GM12878 (cell line): ENCODE results near the gene PPT2. TPM values are rescaled to one million over a fixed set of nuclear protein-coding genes. Genes with fewer than 3 reads are reported as not detected.

Experiments
- BACH1 ChIP-seq: fragments of 450-650 bp; IDR thresholded peaks from 2 replicates; pipeline ENCODE4 v1.6.1; 2017; ENCODE audit warnings: mild to moderate bottlenecking, borderline replicate concordance
- BCL3 ChIP-seq: IDR thresholded peaks from 2 replicates; pipeline ENCODE4 v1.6.1; 2011; ENCODE audit warnings: borderline replicate concordance, low read depth, mild to moderate bottlenecking, moderate library complexity, low read length; ENCODE audit not compliant: insufficient read depth, poor library complexity, severe bottlenecking
- EZH2 ChIP-seq: IDR thresholded peaks from 2 replicates; pipeline ENCODE4 v1.6.1; 2012; ENCODE audit warnings: low read depth, mild to moderate bottlenecking, control low read depth, inconsistent platforms, low read length, borderline replicate concordance; ENCODE audit not compliant: control insufficient read depth
- HCFC1 ChIP-seq: fragments of 150-350 bp; IDR thresholded peaks from 2 replicates; pipeline ENCODE4 v1.6.1; 2014; ENCODE audit warnings: low read length
- IRF3 ChIP-seq: fragments of 450-650 bp; IDR thresholded peaks from 2 replicates; pipeline ENCODE4 v1.6.1; 2014; ENCODE audit warnings: mild to moderate bottlenecking
- LARP7 ChIP-seq: fragments of 450-650 bp; IDR thresholded peaks from 2 replicates; pipeline ENCODE4 v1.6.1; 2017; ENCODE audit warnings: mild to moderate bottlenecking
- MYB ChIP-seq: fragments of 150-350 bp; IDR thresholded peaks from 2 replicates; pipeline ENCODE4 v1.6.1; 2014; ENCODE audit warnings: mild to moderate bottlenecking, low read depth, low read length, borderline replicate concordance
- NBN ChIP-seq: fragments of 450-650 bp; IDR thresholded peaks from 2 replicates; pipeline ENCODE4 v1.6.1; 2016
- NFYB ChIP-seq: IDR thresholded peaks from 2 replicates; pipeline ENCODE4 v1.6.1; 2011; ENCODE audit warnings: low read depth, mild to moderate bottlenecking, low read length, improper control_type of control experiment, moderate library complexity; ENCODE audit not compliant: insufficient read depth
- RB1 ChIP-seq: fragments of 450-650 bp; formaldehyde crosslinking; IDR thresholded peaks from 2 replicates; pipeline ENCODE4 v1.6.1; 2017; ENCODE audit warnings: mild to moderate bottlenecking, borderline replicate concordance
- REST ChIP-seq: IDR thresholded peaks from 2 replicates; pipeline ENCODE4 v1.6.1; 2012; ENCODE audit warnings: mild to moderate bottlenecking, low read depth, low read length
- SKIL ChIP-seq: fragments of 450-650 bp; IDR thresholded peaks from 2 replicates; pipeline ENCODE4 v1.6.1; 2017; ENCODE audit warnings: mild to moderate bottlenecking, low read depth, inconsistent platforms; ENCODE audit not compliant: poor library complexity, severe bottlenecking
- ZNF384 ChIP-seq: IDR thresholded peaks from 2 replicates; pipeline ENCODE4 v1.6.1; 2012; ENCODE audit warnings: low read depth, mild to moderate bottlenecking, low read length, improper control_type of control experiment, borderline replicate concordance
- ZNF592 ChIP-seq: fragments of 450-650 bp; IDR thresholded peaks from 2 replicates; pipeline ENCODE4 v1.6.1; 2017; ENCODE audit warnings: mild to moderate bottlenecking, moderate library complexity
- polyA plus RNA-seq, 11 experiments: library from polyadenylated mRNA; depleted of rRNA in 4 of 11; unstranded in 6 of 11; stranded (reverse) in 5 of 11; fragments of >200 nt; fragmentation: Nextera tagmentation in 4 of 11; fragmentation: Illumina TruSeq in 1 of 11; extraction: Ambion mirVana in 4 of 11; extraction: Trizol in 1 of 11; gene quantifications; 1 replicate in 1 of 11; 2 replicates in 10 of 11; pipeline versions ENCODE4 v1.2.1 to v1.2.3, GENCODE V29; 2011 to 2016; ENCODE audit warnings: inconsistent platforms in 2 of 11, missing spikeins in 2 of 11, low read depth in 1 of 11
- total RNA-seq, 4 experiments: library from RNA; depleted of rRNA in 3 of 4; stranded (reverse); fragments of >200 nt in 3 of 4; fragmentation: Illumina TruSeq in 1 of 4; extraction: Trizol in 1 of 4; gene quantifications; 2 replicates each; pipeline versions ENCODE4 v1.2.1 to v1.2.3, GENCODE V29; 2013 to 2021

The PPT2 gene
- total and polyA plus RNA-seq, 10 of the 15 experiments (the other 5 are each of a cell fraction or from before 2014, with no cell fraction given) = 1.3 to 25.5 (median 5.5) TPM

GRCh38 chr6:32127717-32128592, 26.0 kb upstream of the PPT2 start, which contains the start of gene ATF6B (continued):
- TF ChIP-seq REST (no peak), BCL3 (no peak), NFYB (peak; percentile 88), HCFC1 (peak; percentile 76), ZNF384 (no peak), IRF3 (peak; percentile 66; the same call in 1 of the 2 replicates), EZH2 (no peak), NBN (peak; percentile 53; the same call in 1 of the 2 replicates), ZNF592 (no peak), BACH1 (0 out of 2 replicates have a peak, but pooled peaks have one; percentile 44), RB1 (peak; percentile 51; the same call in 1 of the 2 replicates), LARP7 (peak; percentile 40; the same call in 1 of the 2 replicates), SKIL (no peak), MYB (0 out of 2 replicates have a peak, but pooled peaks have one; percentile 30)
